GM12873 (cell line): Measurements from ENCODE around the gene CD300C.

ENCODE experiments used
- CTCF ChIP-seq: IDR thresholded peaks from 2 replicates; pipeline ENCODE4 v1.5.1; 2012; ENCODE audit warnings: low read depth, mild to moderate bottlenecking, moderate library complexity, low read length, control low read depth; ENCODE audit not compliant: insufficient read depth; ENCODE audit errors: missing control alignments

Gene CD300C

GRCh38 chr17:74546586-74546985, 671 bp upstream of the CD300C start:
- TF ChIP-seq CTCF, result no peak

- TF ChIP-seq CTCF, result no peak
These were observed 698 bp downstream of the CD300C start for GRCh38 chr17:74544991-74545842.

GRCh38 chr17:74543891-74544760, 1.8 kb downstream of the CD300C start:
- no peak for TF ChIP-seq CTCF

- no peak for TF ChIP-seq CTCF
These were observed 2.5 kb downstream of the CD300C start for GRCh38 chr17:74543406-74543805.

- no peak for TF ChIP-seq CTCF
These were observed 3.1 kb downstream of the CD300C start for GRCh38 chr17:74542727-74543383.

- no peak for TF ChIP-seq CTCF
These were observed 3.7 kb downstream of the CD300C start for GRCh38 chr17:74542166-74542565.
